Esophagus squamous epithelium (tissue), 4 donors: ENCODE data around the gene RNF128.

ENCODE experiments used
- POLR2A ChIP-seq, 4 donors: fragments of 450-650 bp; IDR thresholded peaks; one replicate each; pipeline ENCODE4 v1.6.1; 2017; ENCODE audit warnings: antibody characterized with exemption in 4 of 4, mild to moderate bottlenecking in 4 of 4, moderate library complexity in 3 of 4
- TF ChIP-seq, protein P1 (sequence below), 6 experiments: fragments of 450-650 bp in 4 of 6; fragments of 200-600 bp in 2 of 6; sonication (generic) in 2 of 6; IDR thresholded peaks; one replicate each; pipeline ENCODE4 v1.5.1; 2016 to 2019; ENCODE audit warnings: antibody characterized with exemption in 6 of 6, mild to moderate bottlenecking in 4 of 6, moderate library complexity in 4 of 6

DNA sequence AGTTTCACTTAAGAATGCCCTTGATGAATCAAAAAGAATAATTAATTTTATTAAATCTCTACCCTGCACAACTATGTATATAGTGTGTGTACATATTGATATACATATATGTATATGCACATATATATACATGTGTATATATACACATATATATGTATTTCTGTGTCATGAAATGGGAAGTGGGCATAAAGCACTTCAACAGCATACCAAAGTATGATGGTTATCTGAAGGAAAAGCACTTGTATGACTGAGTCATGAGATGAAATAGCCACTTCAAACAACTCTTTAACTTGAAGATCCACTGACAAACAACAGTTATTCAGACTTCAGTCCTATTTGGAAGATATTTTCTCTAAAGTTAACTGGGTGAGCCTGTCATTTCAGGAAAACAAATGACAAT is 16.3 kb downstream of the RNF128 start:
- TF ChIP-seq POLR2A (IDR thresholded peaks at IDR 0.05) = no peak
- TF ChIP-seq, protein P1, sequence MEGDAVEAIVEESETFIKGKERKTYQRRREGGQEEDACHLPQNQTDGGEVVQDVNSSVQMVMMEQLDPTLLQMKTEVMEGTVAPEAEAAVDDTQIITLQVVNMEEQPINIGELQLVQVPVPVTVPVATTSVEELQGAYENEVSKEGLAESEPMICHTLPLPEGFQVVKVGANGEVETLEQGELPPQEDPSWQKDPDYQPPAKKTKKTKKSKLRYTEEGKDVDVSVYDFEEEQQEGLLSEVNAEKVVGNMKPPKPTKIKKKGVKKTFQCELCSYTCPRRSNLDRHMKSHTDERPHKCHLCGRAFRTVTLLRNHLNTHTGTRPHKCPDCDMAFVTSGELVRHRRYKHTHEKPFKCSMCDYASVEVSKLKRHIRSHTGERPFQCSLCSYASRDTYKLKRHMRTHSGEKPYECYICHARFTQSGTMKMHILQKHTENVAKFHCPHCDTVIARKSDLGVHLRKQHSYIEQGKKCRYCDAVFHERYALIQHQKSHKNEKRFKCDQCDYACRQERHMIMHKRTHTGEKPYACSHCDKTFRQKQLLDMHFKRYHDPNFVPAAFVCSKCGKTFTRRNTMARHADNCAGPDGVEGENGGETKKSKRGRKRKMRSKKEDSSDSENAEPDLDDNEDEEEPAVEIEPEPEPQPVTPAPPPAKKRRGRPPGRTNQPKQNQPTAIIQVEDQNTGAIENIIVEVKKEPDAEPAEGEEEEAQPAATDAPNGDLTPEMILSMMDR (IDR thresholded peaks at IDR 0.05) = no peak
